PC-3 (cell line): ENCODE results near the gene PRKN.

ENCODE experiments used
- EZH2 ChIP-seq: fragments of 300-600 bp; sonication (generic); IDR thresholded peaks from one replicate; pipeline ENCODE4 v1.6.1; 2017; ENCODE audit warnings: antibody characterized with exemption, mild to moderate bottlenecking, low read length; ENCODE audit not compliant: unreplicated experiment
- TF ChIP-seq, protein P1 (sequence below): fragments of 300-600 bp; sonication (generic); conservative IDR thresholded peaks from 2 replicates; pipeline ENCODE4 v1.5.1; 2017; ENCODE audit warnings: antibody characterized with exemption, low read depth, mild to moderate bottlenecking, low read length

DNA sequence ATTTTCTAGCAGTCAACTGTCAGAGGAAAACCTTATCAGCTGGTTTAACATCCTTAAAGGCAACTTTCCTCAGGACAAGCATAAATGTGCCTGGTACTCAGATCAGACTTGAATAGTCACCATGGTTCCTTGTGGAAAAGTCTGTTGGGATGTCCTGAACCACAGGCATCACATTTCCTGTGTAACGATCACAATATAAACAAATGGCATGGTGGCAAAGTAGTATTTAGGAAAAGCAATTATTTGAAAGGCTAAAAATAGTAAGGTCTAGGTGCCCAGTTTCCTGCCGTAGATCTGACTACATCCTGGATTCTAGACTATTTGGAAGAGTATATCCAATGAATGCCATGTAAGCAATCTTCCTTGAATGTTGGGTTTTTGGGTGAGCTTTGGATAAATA is 1181.8 kb downstream of the PRKN start:
- TF ChIP-seq, protein P1, sequence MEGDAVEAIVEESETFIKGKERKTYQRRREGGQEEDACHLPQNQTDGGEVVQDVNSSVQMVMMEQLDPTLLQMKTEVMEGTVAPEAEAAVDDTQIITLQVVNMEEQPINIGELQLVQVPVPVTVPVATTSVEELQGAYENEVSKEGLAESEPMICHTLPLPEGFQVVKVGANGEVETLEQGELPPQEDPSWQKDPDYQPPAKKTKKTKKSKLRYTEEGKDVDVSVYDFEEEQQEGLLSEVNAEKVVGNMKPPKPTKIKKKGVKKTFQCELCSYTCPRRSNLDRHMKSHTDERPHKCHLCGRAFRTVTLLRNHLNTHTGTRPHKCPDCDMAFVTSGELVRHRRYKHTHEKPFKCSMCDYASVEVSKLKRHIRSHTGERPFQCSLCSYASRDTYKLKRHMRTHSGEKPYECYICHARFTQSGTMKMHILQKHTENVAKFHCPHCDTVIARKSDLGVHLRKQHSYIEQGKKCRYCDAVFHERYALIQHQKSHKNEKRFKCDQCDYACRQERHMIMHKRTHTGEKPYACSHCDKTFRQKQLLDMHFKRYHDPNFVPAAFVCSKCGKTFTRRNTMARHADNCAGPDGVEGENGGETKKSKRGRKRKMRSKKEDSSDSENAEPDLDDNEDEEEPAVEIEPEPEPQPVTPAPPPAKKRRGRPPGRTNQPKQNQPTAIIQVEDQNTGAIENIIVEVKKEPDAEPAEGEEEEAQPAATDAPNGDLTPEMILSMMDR, result no peak
- TF ChIP-seq EZH2, result no peak
